GM21619 (cell line): ENCODE results near the gene CYP3A4.
"Not testable (repeated sequence)": the region's sequence is repeated elsewhere in the genome, so short reads cannot be mapped to it uniquely, and the experiment has no call there.

Experiments
- ATAC-seq: cut with Tn5 transposase; IDR thresholded peaks from one replicate; pipeline ENCODE4 v1.9.1; 2021; ENCODE audit not compliant: unreplicated experiment

The CYP3A4 gene

DNA sequence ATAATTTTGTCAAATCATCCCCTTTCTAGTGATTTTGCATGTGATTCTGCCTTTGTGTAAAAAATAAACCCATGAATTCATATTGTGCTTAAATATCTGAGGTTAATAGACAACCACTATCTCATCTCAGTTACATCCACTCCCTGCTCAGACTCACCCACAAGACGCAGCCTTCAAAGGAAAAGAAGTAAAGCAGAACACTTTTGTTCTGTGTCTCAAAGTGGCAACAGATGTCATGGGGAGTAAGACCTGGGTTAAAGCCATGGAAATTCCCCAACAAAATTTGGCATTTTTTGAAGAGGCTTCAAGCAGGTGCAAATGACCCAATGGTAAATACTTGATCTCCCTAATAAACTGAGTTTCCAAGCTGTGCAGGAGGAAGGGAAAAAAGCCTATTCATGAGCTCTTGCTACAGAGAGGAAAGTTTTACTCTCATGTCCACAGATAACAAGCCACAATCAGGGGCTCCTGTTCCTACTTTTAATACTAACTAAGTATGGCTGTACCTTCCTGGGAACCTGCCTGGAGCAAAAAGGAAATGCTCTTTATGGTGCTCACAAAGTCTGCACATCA lies 53.7 kb downstream of the CYP3A4 start:
- ATAC-seq, result no peak

- no peak for ATAC-seq
Measured at GRCh38 chr7:99729486-99730237, 54.3 kb downstream of the CYP3A4 start.

DNA sequence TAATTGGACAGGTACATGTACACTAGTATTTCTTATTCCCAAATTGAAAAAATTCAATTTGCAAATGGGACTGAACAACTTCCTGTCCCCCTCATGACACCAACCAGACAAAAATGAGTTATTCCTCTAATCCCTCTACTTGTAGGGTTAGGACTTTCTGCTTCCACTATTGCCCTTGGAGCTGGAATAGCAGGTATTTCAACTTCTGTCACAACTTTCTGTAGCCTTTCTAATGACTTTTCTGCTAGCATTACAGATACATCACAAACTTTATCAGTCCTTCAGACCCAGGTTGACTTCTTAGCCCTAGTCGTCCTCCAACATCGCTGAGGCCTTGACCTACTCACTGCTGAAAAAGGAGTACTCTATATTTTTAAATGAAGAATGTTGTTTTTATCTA lies 55.4 kb downstream of the CYP3A4 start:
- ATAC-seq, result no peak

DNA sequence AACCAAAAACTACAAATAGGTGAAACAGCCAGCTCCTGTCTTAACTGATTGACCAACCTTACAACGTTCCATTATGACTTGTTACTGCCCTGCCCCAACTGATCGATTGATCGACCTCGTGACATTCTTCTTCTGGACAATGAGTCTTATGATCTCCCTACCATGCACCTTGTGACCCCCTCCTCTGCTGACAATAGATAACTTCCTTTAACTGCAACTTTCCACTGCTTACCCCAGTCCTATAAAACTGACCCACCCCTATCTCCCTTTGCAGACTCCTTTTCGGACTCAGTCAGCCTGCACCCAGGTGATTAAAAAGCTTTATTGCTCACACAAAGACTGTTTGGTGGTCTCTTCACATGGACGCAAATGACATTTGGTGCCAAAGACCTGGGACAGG lies 60.8 kb downstream of the CYP3A4 start:
- ATAC-seq, result not testable (repeated sequence)

DNA sequence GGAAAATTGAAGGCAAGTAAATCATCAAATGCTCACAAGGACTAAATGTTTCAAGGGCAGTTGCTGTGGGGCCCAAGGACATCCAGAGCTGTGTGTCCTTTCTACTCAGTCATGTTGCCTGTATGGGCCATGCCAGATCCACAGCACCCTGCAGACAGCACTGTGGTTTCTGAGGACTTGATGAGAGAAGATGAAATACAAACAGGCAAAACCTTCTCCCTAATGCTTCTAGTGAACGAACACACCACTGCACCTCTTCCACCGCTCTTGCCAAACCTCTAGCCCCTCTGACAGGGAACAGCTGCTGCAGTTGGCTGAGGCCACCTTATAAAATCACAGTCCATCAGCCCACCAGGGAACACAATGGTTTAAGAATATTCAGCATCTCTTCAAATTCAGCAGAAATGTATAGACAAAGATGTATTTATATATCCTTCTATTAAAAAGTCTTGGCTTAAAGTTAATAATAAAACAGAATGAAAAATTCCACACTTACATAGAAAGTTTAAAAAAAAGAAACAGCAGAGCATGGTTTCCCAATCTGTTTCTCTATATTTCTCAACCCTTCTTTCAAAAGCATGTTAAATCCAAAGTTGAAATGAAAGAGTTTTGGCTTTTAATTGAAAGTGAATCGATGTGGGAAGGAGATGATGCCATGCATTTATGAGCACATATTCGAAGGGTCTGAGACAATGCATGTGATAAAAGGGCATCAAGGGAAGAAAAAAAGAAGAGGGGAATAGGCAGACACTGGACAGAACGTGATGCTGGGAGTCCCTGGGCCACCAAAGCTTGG lies 63.0 kb downstream of the CYP3A4 start:
- ATAC-seq, result no peak

DNA sequence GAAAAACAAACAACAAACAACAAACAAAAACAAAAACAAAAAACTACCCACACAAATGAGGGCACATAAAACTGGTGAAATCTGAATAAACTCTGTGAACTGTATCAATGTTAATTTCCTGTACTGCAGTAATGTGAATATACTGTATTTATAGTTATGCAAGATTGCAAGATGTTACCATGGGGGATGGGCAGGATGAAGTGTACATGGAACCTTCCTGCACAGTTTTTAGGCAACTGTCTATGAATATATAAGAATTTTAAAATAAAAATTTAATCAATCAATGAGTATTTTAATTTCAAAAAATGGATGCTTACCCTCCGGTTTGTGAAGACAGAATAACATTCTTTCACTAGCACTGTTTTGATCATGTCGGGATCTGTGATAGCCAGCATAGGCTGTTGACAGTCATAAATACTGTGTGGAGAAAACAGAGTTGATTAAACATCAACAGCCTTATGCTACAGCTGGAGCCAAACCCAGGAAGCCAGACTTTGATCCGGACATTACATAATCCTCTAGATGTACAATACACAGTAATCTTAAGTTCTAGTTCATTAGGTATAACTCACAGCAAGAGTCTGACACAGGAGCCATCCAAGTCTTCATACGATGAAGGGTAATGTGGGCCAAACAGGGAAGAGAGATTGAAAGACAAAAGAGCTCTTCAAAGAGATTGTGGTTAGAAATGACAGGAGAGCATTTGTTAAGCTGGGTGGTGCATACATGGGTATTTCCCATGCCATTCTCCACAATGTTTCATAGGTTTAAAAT lies 63.8 kb downstream of the CYP3A4 start:
- ATAC-seq, result no peak

DNA sequence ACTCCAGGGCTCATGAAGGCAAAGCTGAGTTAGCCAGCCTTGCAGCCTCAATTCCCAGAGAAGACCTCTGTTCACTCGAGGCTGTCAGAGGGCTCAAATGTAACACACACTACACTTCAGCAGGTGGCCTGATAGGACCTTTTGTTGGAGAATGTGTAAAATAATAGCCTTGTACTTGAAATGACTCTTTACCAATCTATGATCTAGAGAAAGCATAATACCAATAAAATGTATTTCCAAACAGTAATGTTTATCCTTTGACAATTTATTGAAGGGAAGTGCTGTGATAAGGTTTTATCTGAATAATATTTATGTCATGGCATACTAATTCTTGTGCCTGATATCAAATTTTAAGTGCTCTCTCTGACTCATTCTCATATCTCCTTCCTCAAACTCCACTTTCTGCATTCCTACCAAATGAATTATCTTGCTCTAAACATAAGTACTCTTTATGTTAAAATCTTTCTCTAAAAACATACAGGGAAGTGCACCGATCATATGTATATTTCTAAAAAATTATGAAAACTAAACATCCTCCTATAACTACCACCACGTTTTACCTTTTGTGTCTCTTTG lies 69.9 kb downstream of the CYP3A4 start:
- no peak for ATAC-seq

DNA sequence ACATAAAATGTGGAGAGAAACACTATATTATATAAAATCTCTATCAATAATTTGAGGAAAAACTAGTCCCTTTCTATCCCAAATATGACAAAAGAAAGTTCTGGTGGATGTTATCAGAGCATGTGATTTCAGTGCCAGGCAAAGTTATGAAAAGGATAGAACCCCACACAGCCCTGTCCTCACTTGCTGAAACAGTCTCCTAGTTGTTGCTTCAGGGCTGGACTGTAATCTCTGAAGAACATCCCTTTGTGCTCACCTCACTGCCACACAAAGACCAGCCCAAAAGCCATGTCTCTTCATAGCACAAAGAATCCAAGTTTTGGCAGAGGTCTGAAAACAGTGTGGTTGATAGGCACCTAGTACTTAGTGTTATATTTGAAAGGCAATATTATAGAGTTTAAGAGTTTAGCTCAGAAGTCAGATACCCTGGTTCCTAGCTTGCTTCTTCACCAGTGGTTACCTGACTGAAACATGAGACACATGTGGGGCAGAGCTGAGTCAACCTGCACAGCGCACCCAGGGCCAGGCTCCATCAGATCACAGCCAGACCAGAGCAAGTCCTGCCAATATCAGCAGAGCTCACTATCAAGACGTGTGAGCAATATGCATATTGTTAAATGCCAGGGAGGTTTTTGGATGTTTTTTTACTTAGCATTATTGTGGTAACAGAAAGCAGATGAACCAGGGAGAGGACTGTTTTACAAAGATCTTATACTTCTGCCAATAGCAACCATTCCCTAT lies 74.0 kb downstream of the CYP3A4 start:
- ATAC-seq, result no peak

DNA sequence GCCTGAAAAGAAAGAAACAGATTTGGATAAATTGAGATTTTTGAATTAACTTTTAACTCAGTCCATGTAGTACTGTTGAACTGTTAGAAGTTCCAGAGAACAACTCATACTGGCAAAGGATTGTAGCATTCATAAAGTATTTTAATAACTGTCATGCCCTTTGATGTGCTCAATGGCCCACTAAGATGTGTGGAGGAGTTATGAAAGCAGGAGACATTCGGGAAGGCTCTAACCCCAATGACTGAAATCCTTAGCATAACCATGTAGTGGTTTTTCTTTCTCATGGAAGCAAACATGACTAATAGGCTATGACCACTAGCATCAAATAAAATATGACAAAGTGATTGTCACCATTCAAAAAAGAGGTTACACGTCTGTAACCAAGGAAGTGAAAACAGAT lies 74.7 kb downstream of the CYP3A4 start:
- ATAC-seq, result no peak

DNA sequence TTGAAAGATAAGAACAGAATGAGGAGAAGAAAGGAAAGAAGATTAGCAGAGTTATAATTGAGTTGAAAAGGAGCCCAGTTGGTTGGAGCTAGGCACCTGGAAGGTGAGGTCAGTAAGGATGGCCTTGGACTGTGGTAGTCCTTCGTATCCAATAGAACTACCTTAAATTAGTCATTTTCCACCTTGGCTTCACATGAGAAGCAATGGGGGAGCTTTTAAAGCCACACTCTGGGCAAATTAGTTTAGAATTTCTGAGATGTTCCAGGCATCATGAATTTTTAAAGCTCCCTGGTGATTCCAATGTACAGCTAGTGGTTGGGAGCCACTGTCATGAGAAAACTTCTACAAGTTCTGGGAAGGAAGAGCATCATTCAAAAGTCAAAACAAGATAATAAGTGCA lies 76.9 kb downstream of the CYP3A4 start:
- no peak for ATAC-seq
